Smooth muscle cell of the brain vasculature (primary cell): ENCODE data around the gene ADAMTS6.
"Not testable (repeated sequence)": the region's sequence is repeated elsewhere in the genome, so short reads cannot be mapped to it uniquely, and the experiment has no call there.

Experiments used
- DNase-seq: peaks from one replicate; pipeline ENCODE4 v3.0.0-alpha.2; 2012; ENCODE audit warnings: low read depth, low spot score

Gene ADAMTS6

GRCh38 chr5:65199993-65200675 lies 281.6 kb downstream of the ADAMTS6 start:
- DNase-seq: no peak

GRCh38 chr5:65198456-65199120 lies 283.1 kb downstream of the ADAMTS6 start:
- no peak for DNase-seq

- no peak for DNase-seq
Observed at GRCh38 chr5:65197531-65198455, 283.9 kb downstream of the ADAMTS6 start.

- DNase-seq: no peak
Observed at GRCh38 chr5:65194871-65195270, 286.8 kb downstream of the ADAMTS6 start.

GRCh38 chr5:65192331-65192730 lies 289.4 kb downstream of the ADAMTS6 start:
- DNase-seq: no peak

GRCh38 chr5:65191554-65192135 lies 290.1 kb downstream of the ADAMTS6 start:
- DNase-seq: no peak

- DNase-seq: no peak
Observed at GRCh38 chr5:65190328-65191053, 291.2 kb downstream of the ADAMTS6 start.

GRCh38 chr5:65186646-65187227 lies 295.0 kb downstream of the ADAMTS6 start:
- DNase-seq: no peak

GRCh38 chr5:65185468-65185867 lies 296.3 kb downstream of the ADAMTS6 start:
- DNase-seq: no peak

- no peak for DNase-seq
Observed at GRCh38 chr5:65184780-65185179, 296.9 kb downstream of the ADAMTS6 start.

- not testable (repeated sequence) for DNase-seq
Observed at GRCh38 chr5:65174231-65174630, 307.5 kb downstream of the ADAMTS6 start.

- DNase-seq: no peak
Observed at GRCh38 chr5:65173130-65173525, 308.6 kb downstream of the ADAMTS6 start.

- DNase-seq: no peak
Observed at GRCh38 chr5:65172486-65173129, 309.1 kb downstream of the ADAMTS6 start.

GRCh38 chr5:65171645-65172044 lies 310.1 kb downstream of the ADAMTS6 start:
- no peak for DNase-seq

GRCh38 chr5:65163698-65164097 lies 318.0 kb downstream of the ADAMTS6 start:
- DNase-seq: no peak

- no peak for DNase-seq
Observed at GRCh38 chr5:65161655-65162054, 320.1 kb downstream of the ADAMTS6 start.

- no peak for DNase-seq
Observed at GRCh38 chr5:65157906-65158603, 323.7 kb downstream of the ADAMTS6 start.

- no peak for DNase-seq
Observed at GRCh38 chr5:65156933-65157332, 324.8 kb downstream of the ADAMTS6 start.

- DNase-seq: no peak
Observed at GRCh38 chr5:65152131-65152530, 329.6 kb downstream of the ADAMTS6 start.

GRCh38 chr5:65151614-65152013 lies 330.1 kb downstream of the ADAMTS6 start:
- no peak for DNase-seq
